Liver (tissue), 9 donors: Measurements from ENCODE around the gene BICRA. TPM values are rescaled to one million over a fixed set of nuclear protein-coding genes. Genes with fewer than 3 reads are reported as not detected.

ENCODE experiments used
- DNase-seq: peaks from one replicate; pipeline ENCODE4 v3.0.0-alpha.2; 2017; ENCODE audit warnings: low spot score
- H3K27ac ChIP-seq, 2 donors: one replicate each; pipeline ENCODE4 v1.7.0; 2013; ENCODE audit warnings: inconsistent platforms in 2 of 2, low read length in 2 of 2, control low read depth in 1 of 2, low read depth in 1 of 2, mild to moderate bottlenecking in 1 of 2
- H3K27me3 ChIP-seq, 4 donors: one replicate each; pipeline versions ENCODE4 v1.6.1 to v1.7.0; 2013; ENCODE audit warnings: low read length in 3 of 4, inconsistent platforms in 1 of 4, mild to moderate bottlenecking in 1 of 4, moderate library complexity in 1 of 4; ENCODE audit not compliant: control insufficient read depth in 4 of 4, insufficient read depth in 4 of 4
- H3K36me3 ChIP-seq, 4 donors: one replicate each; pipeline versions ENCODE4 v1.6.1 to v1.7.0; 2013; ENCODE audit warnings: low read length in 3 of 4, mild to moderate bottlenecking in 3 of 4, low read depth in 1 of 4, moderate library complexity in 1 of 4; ENCODE audit not compliant: control insufficient read depth in 4 of 4, insufficient read depth in 3 of 4
- H3K4me1 ChIP-seq, 4 donors: one replicate each; pipeline versions ENCODE4 v1.6.1 to v1.7.0; 2013; ENCODE audit warnings: low read length in 3 of 4, mild to moderate bottlenecking in 3 of 4, moderate library complexity in 1 of 4; ENCODE audit not compliant: control insufficient read depth in 4 of 4, insufficient read depth in 4 of 4
- H3K4me3 ChIP-seq, 3 donors: one replicate each; pipeline versions ENCODE4 v1.6.1 to v1.7.0; 2013; ENCODE audit warnings: low read length in 3 of 3, control low read depth in 1 of 3, low read depth in 1 of 3, mild to moderate bottlenecking in 1 of 3
- H3K9ac ChIP-seq, 2 donors: one replicate each; pipeline ENCODE4 v1.7.0; 2013; ENCODE audit warnings: low read length in 2 of 2, mild to moderate bottlenecking in 2 of 2, moderate library complexity in 2 of 2, control low read depth in 1 of 2, low read depth in 1 of 2
- H3K9me3 ChIP-seq, 4 donors: one replicate each; pipeline versions ENCODE4 v1.6.1 to v1.7.0; 2013; ENCODE audit warnings: low read length in 3 of 4; ENCODE audit not compliant: control insufficient read depth in 4 of 4
- EGR1 ChIP-seq, 2 donors: IDR thresholded peaks; 2 replicates each; pipeline ENCODE4 v1.6.1; 2016 to 2018; ENCODE audit warnings: antibody characterized with exemption in 2 of 2, low read depth in 2 of 2
- FOXA1 ChIP-seq: IDR thresholded peaks from 2 replicates; pipeline ENCODE4 v1.6.1; 2016; ENCODE audit warnings: antibody characterized with exemption
- FOXA2 ChIP-seq: IDR thresholded peaks from 2 replicates; pipeline ENCODE4 v1.6.1; 2016; ENCODE audit warnings: antibody characterized with exemption
- GABPA ChIP-seq, 2 donors: IDR thresholded peaks in 1 of 2; conservative IDR thresholded peaks in 1 of 2; 2 replicates each; pipeline ENCODE4 v1.6.1; 2016; ENCODE audit warnings: antibody characterized with exemption in 2 of 2, mild to moderate bottlenecking in 1 of 2, moderate library complexity in 1 of 2
- HNF4G ChIP-seq: IDR thresholded peaks from 2 replicates; pipeline ENCODE4 v1.6.1; 2016; ENCODE audit warnings: antibody characterized with exemption
- MAX ChIP-seq: IDR thresholded peaks from 2 replicates; pipeline ENCODE4 v1.6.1; 2016; ENCODE audit warnings: antibody characterized with exemption
- NR2F2 ChIP-seq: IDR thresholded peaks from 2 replicates; pipeline ENCODE4 v1.6.1; 2016; ENCODE audit warnings: antibody characterized with exemption
- RXRA ChIP-seq, 2 donors: IDR thresholded peaks; 2 replicates each; pipeline ENCODE4 v1.6.1; 2017 to 2018; ENCODE audit warnings: antibody characterized with exemption in 2 of 2, mild to moderate bottlenecking in 1 of 2
- SP1 ChIP-seq: IDR thresholded peaks from 2 replicates; pipeline ENCODE4 v1.6.1; 2018; ENCODE audit warnings: antibody characterized with exemption, mild to moderate bottlenecking
- YY1 ChIP-seq: IDR thresholded peaks from 2 replicates; pipeline ENCODE4 v1.6.1; 2016; ENCODE audit warnings: antibody characterized with exemption, mild to moderate bottlenecking
- WGBS: extraction: QIAGEN DNeasy Blood & Tissue Kit; methylation state at CpG from one replicate; pipeline ENCODE4 v1.1.7; 2013; 5-methylcytosine and 5-hydroxymethylcytosine counted together
- polyA plus RNA-seq, 2 donors: library from polyadenylated mRNA; stranded (reverse) in 1 of 2; unstranded in 1 of 2; fragments of 200-250 nt in 1 of 2; fragments of >200 nt in 1 of 2; fragmentation: Nextera tagmentation in 1 of 2; extraction: Ambion mirVana in 1 of 2; gene quantifications; one replicate each; pipeline versions ENCODE4 v1.2.1 to v1.2.3, GENCODE V29; 2013 to 2015
- total RNA-seq, 2 donors: library from RNA; depleted of rRNA; stranded (reverse); fragments of >200 nt; gene quantifications; one replicate each; pipeline ENCODE4 v1.2.3, GENCODE V29; 2014
- TF ChIP-seq, protein P1 (sequence below): IDR thresholded peaks from 2 replicates; pipeline ENCODE4 v1.6.1; 2016; ENCODE audit warnings: antibody characterized with exemption, mild to moderate bottlenecking
- TF ChIP-seq, protein P2 (sequence below): IDR thresholded peaks from 2 replicates; pipeline ENCODE4 v1.6.1; 2016; ENCODE audit warnings: antibody characterized with exemption
- TF ChIP-seq, protein P3 (sequence below): IDR thresholded peaks from 2 replicates; pipeline ENCODE4 v1.6.1; 2016; ENCODE audit warnings: antibody characterized with exemption
- donor health status: healthy.
- donor health status: healthy.
- donor health status: healthy.
- donor health status: healthy.
- donor health status: healthy.

The BICRA gene
- total and polyA plus RNA-seq, 4 donors, result 0.63 to 8.9 (median 3.0) TPM

DNA sequence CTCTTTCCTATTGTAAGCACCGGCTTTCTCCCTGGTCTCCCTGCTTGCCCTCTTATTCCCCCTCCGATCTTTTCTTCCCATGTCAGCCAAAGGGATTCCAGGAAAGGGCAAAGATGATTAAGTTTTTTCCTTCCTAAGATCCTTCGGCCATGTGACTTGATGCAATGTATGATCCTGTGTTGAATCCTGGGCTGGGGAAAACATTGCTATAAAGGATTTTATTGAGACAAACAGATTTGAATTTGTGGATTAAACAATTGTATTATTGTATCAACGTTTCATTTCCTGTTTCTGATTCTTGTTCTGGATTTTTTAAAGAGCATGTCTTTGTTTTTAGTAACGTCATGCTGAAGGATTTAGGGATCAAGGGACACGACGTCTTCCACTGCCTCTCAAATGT is 19.1 kb upstream of the BICRA start (continued):
- TF ChIP-seq, protein P1, sequence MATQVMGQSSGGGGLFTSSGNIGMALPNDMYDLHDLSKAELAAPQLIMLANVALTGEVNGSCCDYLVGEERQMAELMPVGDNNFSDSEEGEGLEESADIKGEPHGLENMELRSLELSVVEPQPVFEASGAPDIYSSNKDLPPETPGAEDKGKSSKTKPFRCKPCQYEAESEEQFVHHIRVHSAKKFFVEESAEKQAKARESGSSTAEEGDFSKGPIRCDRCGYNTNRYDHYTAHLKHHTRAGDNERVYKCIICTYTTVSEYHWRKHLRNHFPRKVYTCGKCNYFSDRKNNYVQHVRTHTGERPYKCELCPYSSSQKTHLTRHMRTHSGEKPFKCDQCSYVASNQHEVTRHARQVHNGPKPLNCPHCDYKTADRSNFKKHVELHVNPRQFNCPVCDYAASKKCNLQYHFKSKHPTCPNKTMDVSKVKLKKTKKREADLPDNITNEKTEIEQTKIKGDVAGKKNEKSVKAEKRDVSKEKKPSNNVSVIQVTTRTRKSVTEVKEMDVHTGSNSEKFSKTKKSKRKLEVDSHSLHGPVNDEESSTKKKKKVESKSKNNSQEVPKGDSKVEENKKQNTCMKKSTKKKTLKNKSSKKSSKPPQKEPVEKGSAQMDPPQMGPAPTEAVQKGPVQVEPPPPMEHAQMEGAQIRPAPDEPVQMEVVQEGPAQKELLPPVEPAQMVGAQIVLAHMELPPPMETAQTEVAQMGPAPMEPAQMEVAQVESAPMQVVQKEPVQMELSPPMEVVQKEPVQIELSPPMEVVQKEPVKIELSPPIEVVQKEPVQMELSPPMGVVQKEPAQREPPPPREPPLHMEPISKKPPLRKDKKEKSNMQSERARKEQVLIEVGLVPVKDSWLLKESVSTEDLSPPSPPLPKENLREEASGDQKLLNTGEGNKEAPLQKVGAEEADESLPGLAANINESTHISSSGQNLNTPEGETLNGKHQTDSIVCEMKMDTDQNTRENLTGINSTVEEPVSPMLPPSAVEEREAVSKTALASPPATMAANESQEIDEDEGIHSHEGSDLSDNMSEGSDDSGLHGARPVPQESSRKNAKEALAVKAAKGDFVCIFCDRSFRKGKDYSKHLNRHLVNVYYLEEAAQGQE, result no peak
- TF ChIP-seq GABPA (IDR thresholded peaks at IDR 0.05 in 1 of 2, conservative IDR thresholded peaks at IDR 0.05 in 1 of 2) (no peak), HNF4G (no peak), SP1 (no peak)
- TF ChIP-seq, protein P2, sequence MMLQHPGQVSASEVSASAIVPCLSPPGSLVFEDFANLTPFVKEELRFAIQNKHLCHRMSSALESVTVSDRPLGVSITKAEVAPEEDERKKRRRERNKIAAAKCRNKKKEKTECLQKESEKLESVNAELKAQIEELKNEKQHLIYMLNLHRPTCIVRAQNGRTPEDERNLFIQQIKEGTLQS, result no peak

GRCh38 chr19:47593860-47594259 is 15.1 kb upstream of the BICRA start:
- no peak for DNase-seq
- Histone ChIP-seq H3K4me1 (no peaks in the 10 kb centered on the region), H3K27me3 (no peaks in the 10 kb centered on the region), H3K9me3 (no peaks in the 10 kb centered on the region), H3K36me3 (no peaks in the 10 kb centered on the region), H3K9ac (no peak overlapping the region), H3K27ac (no peak overlapping the region), H3K4me3 (no peak overlapping the region)
- TF ChIP-seq, protein P3, sequence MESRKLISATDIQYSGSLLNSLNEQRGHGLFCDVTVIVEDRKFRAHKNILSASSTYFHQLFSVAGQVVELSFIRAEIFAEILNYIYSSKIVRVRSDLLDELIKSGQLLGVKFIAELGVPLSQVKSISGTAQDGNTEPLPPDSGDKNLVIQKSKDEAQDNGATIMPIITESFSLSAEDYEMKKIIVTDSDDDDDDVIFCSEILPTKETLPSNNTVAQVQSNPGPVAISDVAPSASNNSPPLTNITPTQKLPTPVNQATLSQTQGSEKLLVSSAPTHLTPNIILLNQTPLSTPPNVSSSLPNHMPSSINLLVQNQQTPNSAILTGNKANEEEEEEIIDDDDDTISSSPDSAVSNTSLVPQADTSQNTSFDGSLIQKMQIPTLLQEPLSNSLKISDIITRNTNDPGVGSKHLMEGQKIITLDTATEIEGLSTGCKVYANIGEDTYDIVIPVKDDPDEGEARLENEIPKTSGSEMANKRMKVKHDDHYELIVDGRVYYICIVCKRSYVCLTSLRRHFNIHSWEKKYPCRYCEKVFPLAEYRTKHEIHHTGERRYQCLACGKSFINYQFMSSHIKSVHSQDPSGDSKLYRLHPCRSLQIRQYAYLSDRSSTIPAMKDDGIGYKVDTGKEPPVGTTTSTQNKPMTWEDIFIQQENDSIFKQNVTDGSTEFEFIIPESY, result no peak
- no peak for TF ChIP-seq NR2F2
- TF ChIP-seq YY1, result no peak
- TF ChIP-seq SP1, result no peak
- TF ChIP-seq, protein P1, result no peak
- TF ChIP-seq HNF4G, result no peak
- TF ChIP-seq EGR1 (IDR thresholded peaks at IDR 0.05; ENCODE audit: low read depth in 2 of 2), result no peak
- TF ChIP-seq FOXA1, result no peak
- no peak for TF ChIP-seq GABPA (IDR thresholded peaks at IDR 0.05 in 1 of 2, conservative IDR thresholded peaks at IDR 0.05 in 1 of 2)
- TF ChIP-seq, protein P2, result no peak
- TF ChIP-seq MAX, result no peak
- TF ChIP-seq FOXA2, result no peak
- no peak for TF ChIP-seq RXRA (IDR thresholded peaks at IDR 0.05)
- WGBS, result 89% methylated on average over 6 of the region's 6 CpGs
